Measurements from ENCODE around the gene DNAL4.

- TF ChIP-seq, protein P1, sequence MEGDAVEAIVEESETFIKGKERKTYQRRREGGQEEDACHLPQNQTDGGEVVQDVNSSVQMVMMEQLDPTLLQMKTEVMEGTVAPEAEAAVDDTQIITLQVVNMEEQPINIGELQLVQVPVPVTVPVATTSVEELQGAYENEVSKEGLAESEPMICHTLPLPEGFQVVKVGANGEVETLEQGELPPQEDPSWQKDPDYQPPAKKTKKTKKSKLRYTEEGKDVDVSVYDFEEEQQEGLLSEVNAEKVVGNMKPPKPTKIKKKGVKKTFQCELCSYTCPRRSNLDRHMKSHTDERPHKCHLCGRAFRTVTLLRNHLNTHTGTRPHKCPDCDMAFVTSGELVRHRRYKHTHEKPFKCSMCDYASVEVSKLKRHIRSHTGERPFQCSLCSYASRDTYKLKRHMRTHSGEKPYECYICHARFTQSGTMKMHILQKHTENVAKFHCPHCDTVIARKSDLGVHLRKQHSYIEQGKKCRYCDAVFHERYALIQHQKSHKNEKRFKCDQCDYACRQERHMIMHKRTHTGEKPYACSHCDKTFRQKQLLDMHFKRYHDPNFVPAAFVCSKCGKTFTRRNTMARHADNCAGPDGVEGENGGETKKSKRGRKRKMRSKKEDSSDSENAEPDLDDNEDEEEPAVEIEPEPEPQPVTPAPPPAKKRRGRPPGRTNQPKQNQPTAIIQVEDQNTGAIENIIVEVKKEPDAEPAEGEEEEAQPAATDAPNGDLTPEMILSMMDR (conservative IDR thresholded peaks at IDR 0.05; ENCODE audit: low read depth, low read length) = no peak
- TF ChIP-seq POLR2A (IDR thresholded peaks at IDR 0.05; ENCODE audit: low read depth, low read length) (no peak), BHLHE40 (IDR thresholded peaks at IDR 0.05; ENCODE audit: low read depth, low read length) (no peak), MXI1 (IDR thresholded peaks at IDR 0.05; ENCODE audit: borderline replicate concordance, low read depth, low read length) (no peak), CEBPB (IDR thresholded peaks at IDR 0.05; ENCODE audit: low read depth, low read length) (no peak), RAD21 (IDR thresholded peaks at IDR 0.05; ENCODE audit: low read length) (no peak), RFX5 (IDR thresholded peaks at IDR 0.05; ENCODE audit: low read depth, low read length) (no peak), SMC3 (IDR thresholded peaks at IDR 0.05; ENCODE audit: low read depth, low read length) (no peak), NFE2L2 (IDR thresholded peaks at IDR 0.05; ENCODE audit: low read depth, low read length) (no peak), RCOR1 (IDR thresholded peaks at IDR 0.05; ENCODE audit: insufficient replicate concordance, low read length) (no peak), MAFK (IDR thresholded peaks at IDR 0.05; ENCODE audit: low read depth, low read length) (no peak), MAZ (IDR thresholded peaks at IDR 0.05; ENCODE audit: borderline replicate concordance, low read depth, low read length) (no peak)
- TF ChIP-seq, protein P2, sequence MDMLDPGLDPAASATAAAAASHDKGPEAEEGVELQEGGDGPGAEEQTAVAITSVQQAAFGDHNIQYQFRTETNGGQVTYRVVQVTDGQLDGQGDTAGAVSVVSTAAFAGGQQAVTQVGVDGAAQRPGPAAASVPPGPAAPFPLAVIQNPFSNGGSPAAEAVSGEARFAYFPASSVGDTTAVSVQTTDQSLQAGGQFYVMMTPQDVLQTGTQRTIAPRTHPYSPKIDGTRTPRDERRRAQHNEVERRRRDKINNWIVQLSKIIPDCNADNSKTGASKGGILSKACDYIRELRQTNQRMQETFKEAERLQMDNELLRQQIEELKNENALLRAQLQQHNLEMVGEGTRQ (IDR thresholded peaks at IDR 0.05; ENCODE audit: low read depth, low read length) = no peak
- TF ChIP-seq, protein P3, sequence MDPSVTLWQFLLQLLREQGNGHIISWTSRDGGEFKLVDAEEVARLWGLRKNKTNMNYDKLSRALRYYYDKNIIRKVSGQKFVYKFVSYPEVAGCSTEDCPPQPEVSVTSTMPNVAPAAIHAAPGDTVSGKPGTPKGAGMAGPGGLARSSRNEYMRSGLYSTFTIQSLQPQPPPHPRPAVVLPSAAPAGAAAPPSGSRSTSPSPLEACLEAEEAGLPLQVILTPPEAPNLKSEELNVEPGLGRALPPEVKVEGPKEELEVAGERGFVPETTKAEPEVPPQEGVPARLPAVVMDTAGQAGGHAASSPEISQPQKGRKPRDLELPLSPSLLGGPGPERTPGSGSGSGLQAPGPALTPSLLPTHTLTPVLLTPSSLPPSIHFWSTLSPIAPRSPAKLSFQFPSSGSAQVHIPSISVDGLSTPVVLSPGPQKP (IDR thresholded peaks at IDR 0.05; ENCODE audit: borderline replicate concordance, low read depth, low read length) = no peak
Observed at GRCh38 chr22:38786631-38787030, 7.3 kb downstream of the DNAL4 start.
